HepG2 (cell line): Measurements from ENCODE around the gene ANAPC2. TPM values are rescaled to one million over a fixed set of nuclear protein-coding genes. Genes with fewer than 3 reads are reported as not detected.

Experiments
- EZH2 ChIP-seq: conservative IDR thresholded peaks from 2 replicates; pipeline ENCODE4 v1.6.1; 2012; ENCODE audit warnings: mild to moderate bottlenecking, low read depth, low read length, moderate library complexity
- MTA3 ChIP-seq: sonication (generic); formaldehyde crosslinking; IDR thresholded peaks from 2 replicates; pipeline ENCODE4 v1.4.0; 2020; ENCODE audit warnings: missing genetic modification reagents
- RELA ChIP-seq: sonication (generic); formaldehyde crosslinking; IDR thresholded peaks from 2 replicates; pipeline ENCODE4 v1.4.0; 2020; ENCODE audit warnings: missing genetic modification reagents
- polyA plus RNA-seq, 8 experiments: library from polyadenylated mRNA; depleted of rRNA in 3 of 8; stranded (reverse) in 7 of 8; unstranded in 1 of 8; fragments of >200 nt; fragmentation: Illumina TruSeq in 4 of 8; extraction: Trizol in 4 of 8; gene quantifications; 2 replicates each; pipeline versions ENCODE4 v1.2.1 to v1.2.3, GENCODE V29; 2011 to 2016; ENCODE audit warnings: low read depth in 4 of 8, missing spikeins in 1 of 8, mixed read lengths in 1 of 8; ENCODE audit not compliant: insufficient read depth in 1 of 8
- total RNA-seq, 5 experiments: library from RNA; depleted of rRNA; stranded (reverse); fragments of >200 nt; fragmentation: Illumina TruSeq; extraction: Trizol; gene quantifications; 2 replicates each; pipeline ENCODE4 v1.2.3, GENCODE V29; 2016; ENCODE audit warnings: low read depth in 1 of 5
- TF ChIP-seq, protein P1 (sequence below): sonication (generic); formaldehyde crosslinking; IDR thresholded peaks from 2 replicates; pipeline ENCODE4 v1.9.0; 2021; ENCODE audit warnings: mild to moderate bottlenecking, missing genetic modification reagents
- TF ChIP-seq, protein P2 (sequence below): sonication (generic); formaldehyde crosslinking; IDR thresholded peaks from 2 replicates; pipeline ENCODE4 v1.5.0; 2020; ENCODE audit warnings: mild to moderate bottlenecking, missing genetic modification reagents
- TF ChIP-seq, protein P3 (sequence below): sonication (generic); formaldehyde crosslinking; IDR thresholded peaks from 2 replicates; pipeline ENCODE4 v1.8.0; 2022; ENCODE audit warnings: missing genetic modification reagents, mild to moderate bottlenecking, moderate library complexity, borderline replicate concordance
- TF ChIP-seq, protein P4 (sequence below): sonication (generic); formaldehyde crosslinking; IDR thresholded peaks from one replicate; pipeline ENCODE4 v1.5.1; 2020; ENCODE audit warnings: mild to moderate bottlenecking, missing genetic modification reagents; ENCODE audit errors: not compliant biosample characterization

ANAPC2 gene
- total and polyA plus RNA-seq, 2 of the 13 experiments (the other 11 are each of a cell fraction or from before 2014, with no cell fraction given) = 12.3 to 15.4 TPM

- TF ChIP-seq, protein P1, sequence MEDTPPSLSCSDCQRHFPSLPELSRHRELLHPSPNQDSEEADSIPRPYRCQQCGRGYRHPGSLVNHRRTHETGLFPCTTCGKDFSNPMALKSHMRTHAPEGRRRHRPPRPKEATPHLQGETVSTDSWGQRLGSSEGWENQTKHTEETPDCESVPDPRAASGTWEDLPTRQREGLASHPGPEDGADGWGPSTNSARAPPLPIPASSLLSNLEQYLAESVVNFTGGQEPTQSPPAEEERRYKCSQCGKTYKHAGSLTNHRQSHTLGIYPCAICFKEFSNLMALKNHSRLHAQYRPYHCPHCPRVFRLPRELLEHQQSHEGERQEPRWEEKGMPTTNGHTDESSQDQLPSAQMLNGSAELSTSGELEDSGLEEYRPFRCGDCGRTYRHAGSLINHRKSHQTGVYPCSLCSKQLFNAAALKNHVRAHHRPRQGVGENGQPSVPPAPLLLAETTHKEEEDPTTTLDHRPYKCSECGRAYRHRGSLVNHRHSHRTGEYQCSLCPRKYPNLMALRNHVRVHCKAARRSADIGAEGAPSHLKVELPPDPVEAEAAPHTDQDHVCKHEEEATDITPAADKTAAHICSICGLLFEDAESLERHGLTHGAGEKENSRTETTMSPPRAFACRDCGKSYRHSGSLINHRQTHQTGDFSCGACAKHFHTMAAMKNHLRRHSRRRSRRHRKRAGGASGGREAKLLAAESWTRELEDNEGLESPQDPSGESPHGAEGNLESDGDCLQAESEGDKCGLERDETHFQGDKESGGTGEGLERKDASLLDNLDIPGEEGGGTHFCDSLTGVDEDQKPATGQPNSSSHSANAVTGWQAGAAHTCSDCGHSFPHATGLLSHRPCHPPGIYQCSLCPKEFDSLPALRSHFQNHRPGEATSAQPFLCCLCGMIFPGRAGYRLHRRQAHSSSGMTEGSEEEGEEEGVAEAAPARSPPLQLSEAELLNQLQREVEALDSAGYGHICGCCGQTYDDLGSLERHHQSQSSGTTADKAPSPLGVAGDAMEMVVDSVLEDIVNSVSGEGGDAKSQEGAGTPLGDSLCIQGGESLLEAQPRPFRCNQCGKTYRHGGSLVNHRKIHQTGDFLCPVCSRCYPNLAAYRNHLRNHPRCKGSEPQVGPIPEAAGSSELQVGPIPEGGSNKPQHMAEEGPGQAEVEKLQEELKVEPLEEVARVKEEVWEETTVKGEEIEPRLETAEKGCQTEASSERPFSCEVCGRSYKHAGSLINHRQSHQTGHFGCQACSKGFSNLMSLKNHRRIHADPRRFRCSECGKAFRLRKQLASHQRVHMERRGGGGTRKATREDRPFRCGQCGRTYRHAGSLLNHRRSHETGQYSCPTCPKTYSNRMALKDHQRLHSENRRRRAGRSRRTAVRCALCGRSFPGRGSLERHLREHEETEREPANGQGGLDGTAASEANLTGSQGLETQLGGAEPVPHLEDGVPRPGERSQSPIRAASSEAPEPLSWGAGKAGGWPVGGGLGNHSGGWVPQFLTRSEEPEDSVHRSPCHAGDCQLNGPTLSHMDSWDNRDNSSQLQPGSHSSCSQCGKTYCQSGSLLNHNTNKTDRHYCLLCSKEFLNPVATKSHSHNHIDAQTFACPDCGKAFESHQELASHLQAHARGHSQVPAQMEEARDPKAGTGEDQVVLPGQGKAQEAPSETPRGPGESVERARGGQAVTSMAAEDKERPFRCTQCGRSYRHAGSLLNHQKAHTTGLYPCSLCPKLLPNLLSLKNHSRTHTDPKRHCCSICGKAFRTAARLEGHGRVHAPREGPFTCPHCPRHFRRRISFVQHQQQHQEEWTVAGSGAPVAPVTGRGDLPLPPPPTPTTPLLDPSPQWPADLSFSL = no peak
- no peak for TF ChIP-seq MTA3 (CRISPR knock-in tag)
- TF ChIP-seq, protein P2, sequence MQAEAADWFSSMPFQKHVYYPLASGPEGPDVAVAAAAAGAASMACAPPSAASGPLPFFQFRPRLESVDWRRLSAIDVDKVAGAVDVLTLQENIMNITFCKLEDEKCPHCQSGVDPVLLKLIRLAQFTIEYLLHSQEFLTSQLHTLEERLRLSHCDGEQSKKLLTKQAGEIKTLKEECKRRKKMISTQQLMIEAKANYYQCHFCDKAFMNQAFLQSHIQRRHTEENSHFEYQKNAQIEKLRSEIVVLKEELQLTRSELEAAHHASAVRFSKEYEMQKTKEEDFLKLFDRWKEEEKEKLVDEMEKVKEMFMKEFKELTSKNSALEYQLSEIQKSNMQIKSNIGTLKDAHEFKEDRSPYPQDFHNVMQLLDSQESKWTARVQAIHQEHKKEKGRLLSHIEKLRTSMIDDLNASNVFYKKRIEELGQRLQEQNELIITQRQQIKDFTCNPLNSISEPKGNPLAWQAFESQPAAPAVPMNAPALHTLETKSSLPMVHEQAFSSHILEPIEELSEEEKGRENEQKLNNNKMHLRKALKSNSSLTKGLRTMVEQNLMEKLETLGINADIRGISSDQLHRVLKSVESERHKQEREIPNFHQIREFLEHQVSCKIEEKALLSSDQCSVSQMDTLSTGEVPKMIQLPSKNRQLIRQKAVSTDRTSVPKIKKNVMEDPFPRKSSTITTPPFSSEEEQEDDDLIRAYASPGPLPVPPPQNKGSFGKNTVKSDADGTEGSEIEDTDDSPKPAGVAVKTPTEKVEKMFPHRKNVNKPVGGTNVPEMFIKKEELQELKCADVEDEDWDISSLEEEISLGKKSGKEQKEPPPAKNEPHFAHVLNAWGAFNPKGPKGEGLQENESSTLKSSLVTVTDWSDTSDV (CRISPR knock-in tag) = 0 out of 2 replicates have a peak, but pooled peaks have one; percentile 35
- peak; percentile 64; the same call in 1 of the 2 replicates for TF ChIP-seq RELA (CRISPR knock-in tag)
- TF ChIP-seq, protein P3, sequence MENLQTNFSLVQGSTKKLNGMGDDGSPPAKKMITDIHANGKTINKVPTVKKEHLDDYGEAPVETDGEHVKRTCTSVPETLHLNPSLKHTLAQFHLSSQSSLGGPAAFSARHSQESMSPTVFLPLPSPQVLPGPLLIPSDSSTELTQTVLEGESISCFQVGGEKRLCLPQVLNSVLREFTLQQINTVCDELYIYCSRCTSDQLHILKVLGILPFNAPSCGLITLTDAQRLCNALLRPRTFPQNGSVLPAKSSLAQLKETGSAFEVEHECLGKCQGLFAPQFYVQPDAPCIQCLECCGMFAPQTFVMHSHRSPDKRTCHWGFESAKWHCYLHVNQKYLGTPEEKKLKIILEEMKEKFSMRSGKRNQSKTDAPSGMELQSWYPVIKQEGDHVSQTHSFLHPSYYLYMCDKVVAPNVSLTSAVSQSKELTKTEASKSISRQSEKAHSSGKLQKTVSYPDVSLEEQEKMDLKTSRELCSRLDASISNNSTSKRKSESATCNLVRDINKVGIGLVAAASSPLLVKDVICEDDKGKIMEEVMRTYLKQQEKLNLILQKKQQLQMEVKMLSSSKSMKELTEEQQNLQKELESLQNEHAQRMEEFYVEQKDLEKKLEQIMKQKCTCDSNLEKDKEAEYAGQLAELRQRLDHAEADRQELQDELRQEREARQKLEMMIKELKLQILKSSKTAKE (CRISPR knock-in tag) = peak; percentile 79
- TF ChIP-seq, protein P4, sequence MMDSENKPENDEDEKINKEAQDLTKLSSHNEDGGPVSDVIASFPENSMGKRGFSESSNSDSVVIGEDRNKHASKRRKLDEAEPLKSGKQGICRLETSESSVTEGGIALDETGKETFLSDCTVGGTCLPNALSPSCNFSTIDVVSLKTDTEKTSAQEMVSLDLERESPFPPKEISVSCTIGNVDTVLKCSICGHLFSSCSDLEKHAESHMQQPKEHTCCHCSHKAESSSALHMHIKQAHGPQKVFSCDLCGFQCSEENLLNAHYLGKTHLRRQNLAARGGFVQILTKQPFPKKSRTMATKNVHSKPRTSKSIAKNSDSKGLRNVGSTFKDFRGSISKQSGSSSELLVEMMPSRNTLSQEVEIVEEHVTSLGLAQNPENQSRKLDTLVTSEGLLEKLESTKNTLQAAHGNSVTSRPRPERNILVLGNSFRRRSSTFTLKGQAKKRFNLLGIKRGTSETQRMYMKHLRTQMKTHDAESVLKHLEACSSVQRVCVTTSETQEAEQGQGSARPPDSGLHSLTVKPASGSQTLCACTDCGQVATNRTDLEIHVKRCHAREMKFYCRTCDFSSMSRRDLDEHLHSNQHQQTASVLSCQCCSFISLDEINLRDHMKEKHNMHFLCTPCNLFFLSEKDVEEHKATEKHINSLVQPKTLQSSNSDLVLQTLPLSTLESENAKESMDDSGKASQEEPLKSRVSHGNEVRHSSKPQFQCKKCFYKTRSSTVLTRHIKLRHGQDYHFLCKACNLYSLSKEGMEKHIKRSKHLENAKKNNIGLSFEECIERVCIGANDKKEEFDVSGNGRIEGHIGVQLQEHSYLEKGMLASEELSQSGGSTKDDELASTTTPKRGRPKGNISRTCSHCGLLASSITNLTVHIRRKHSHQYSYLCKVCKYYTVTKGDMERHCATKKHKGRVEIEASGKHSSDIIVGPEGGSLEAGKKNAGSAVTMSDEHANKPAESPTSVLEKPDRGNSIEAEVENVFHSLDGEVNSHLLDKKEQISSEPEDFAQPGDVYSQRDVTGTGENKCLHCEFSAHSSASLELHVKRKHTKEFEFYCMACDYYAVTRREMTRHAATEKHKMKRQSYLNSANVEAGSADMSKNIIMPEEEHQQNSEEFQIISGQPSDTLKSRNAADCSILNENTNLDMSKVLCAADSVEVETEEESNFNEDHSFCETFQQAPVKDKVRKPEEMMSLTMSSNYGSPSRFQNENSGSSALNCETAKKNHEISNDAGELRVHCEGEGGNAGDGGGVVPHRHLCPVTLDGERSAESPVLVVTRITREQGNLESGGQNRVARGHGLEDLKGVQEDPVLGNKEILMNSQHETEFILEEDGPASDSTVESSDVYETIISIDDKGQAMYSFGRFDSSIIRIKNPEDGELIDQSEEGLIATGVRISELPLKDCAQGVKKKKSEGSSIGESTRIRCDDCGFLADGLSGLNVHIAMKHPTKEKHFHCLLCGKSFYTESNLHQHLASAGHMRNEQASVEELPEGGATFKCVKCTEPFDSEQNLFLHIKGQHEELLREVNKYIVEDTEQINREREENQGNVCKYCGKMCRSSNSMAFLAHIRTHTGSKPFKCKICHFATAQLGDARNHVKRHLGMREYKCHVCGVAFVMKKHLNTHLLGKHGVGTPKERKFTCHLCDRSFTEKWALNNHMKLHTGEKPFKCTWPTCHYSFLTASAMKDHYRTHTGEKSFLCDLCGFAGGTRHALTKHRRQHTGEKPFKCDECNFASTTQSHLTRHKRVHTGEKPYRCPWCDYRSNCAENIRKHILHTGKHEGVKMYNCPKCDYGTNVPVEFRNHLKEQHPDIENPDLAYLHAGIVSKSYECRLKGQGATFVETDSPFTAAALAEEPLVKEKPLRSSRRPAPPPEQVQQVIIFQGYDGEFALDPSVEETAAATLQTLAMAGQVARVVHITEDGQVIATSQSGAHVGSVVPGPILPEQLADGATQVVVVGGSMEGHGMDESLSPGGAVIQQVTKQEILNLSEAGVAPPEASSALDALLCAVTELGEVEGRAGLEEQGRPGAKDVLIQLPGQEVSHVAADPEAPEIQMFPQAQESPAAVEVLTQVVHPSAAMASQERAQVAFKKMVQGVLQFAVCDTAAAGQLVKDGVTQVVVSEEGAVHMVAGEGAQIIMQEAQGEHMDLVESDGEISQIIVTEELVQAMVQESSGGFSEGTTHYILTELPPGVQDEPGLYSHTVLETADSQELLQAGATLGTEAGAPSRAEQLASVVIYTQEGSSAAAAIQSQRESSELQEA (CRISPR knock-in tag) = no peak
- TF ChIP-seq EZH2 = no peak
These were observed at the start of gene ANAPC2, which contains the start of gene SSNA1 (continued) for GRCh38 chr9:137188490-137189296.
